ENCODE data around the gene C4BPA. TPM values are rescaled to one million over a fixed set of nuclear protein-coding genes. Genes with fewer than 3 reads are reported as not detected.
A peak's percentile ranks its signal among the peaks of the same experiment; 100 is the strongest.

The C4BPA gene
- total and polyA plus RNA-seq, 10 of the 15 experiments (the other 5 are each of a cell fraction or from before 2014, with no cell fraction given): 0.31 TPM; not detected in 9

GRCh38 chr1:207058878-207059867, 44.9 kb upstream of the C4BPA start:
- H3K36me3 ChIP-seq (ENCODE audit: control insufficient read depth in 2 of 2, insufficient read depth in 2 of 2, low read length in 1 of 2): no peaks in the 10 kb centered on the region
- SMC1A ChIA-PET (ENCODE audit: uncharacterized antibody, unreplicated experiment): interaction anchor here (1.2 kb wide), 1 partner anchor 346 kb away, joined by 3 read pairs; no protein-coding TSS in a partner anchor
- FAIRE-seq: no peak
- intact Hi-C loops (cut with micrococcal nuclease; ENCODE audit: unreplicated experiment) (no loop called here), in situ Hi-C loops (cut with MboI) (no loop called here)
- POLR2A ChIA-PET: no interaction called here
- no TSS peak for BruUV-seq (replicated peaks)
- H3K4me2 ChIP-seq (ENCODE audit: control insufficient read depth, insufficient read depth): no peak overlapping the region
- H3K27ac ChIP-seq (ENCODE audit: control insufficient read depth, insufficient read depth): no peak overlapping the region
- no peaks in the 10 kb centered on the region for H3K27me3 ChIP-seq (replicated peaks in 1 of 2; ENCODE audit: control insufficient read depth in 2 of 2, insufficient read depth in 2 of 2, low read length in 1 of 2)
- no peak overlapping the region for H3K9ac ChIP-seq (ENCODE audit: control insufficient read depth, insufficient read depth, low read length)
- no peaks in the 10 kb centered on the region for H4K20me1 ChIP-seq (ENCODE audit: control insufficient read depth, insufficient read depth)
- CTCF ChIA-PET: interaction anchor here (0.7 to 3.7 kb wide), 5 partner anchors 9 to 23 kb away, joined by 3 to 15 read pairs (median 5); no protein-coding TSS in a partner anchor
- H3K79me2 ChIP-seq (ENCODE audit: control insufficient read depth, insufficient read depth, low read length): no peaks in the 10 kb centered on the region
- ATAC-seq: 0 out of 3 replicates have a peak, but pooled peaks have one; percentile 24
- no peak overlapping the region for H2AFZ ChIP-seq (ENCODE audit: control insufficient read depth, low read depth, low read length)
- WGBS (ENCODE audit: insufficient coverage, insufficient replicate concordance, low lambda C conversion rate, missing lambda C conversion rate): 69% methylated on average over 6 of the region's 6 CpGs
- TF ChIP-seq, protein P1, sequence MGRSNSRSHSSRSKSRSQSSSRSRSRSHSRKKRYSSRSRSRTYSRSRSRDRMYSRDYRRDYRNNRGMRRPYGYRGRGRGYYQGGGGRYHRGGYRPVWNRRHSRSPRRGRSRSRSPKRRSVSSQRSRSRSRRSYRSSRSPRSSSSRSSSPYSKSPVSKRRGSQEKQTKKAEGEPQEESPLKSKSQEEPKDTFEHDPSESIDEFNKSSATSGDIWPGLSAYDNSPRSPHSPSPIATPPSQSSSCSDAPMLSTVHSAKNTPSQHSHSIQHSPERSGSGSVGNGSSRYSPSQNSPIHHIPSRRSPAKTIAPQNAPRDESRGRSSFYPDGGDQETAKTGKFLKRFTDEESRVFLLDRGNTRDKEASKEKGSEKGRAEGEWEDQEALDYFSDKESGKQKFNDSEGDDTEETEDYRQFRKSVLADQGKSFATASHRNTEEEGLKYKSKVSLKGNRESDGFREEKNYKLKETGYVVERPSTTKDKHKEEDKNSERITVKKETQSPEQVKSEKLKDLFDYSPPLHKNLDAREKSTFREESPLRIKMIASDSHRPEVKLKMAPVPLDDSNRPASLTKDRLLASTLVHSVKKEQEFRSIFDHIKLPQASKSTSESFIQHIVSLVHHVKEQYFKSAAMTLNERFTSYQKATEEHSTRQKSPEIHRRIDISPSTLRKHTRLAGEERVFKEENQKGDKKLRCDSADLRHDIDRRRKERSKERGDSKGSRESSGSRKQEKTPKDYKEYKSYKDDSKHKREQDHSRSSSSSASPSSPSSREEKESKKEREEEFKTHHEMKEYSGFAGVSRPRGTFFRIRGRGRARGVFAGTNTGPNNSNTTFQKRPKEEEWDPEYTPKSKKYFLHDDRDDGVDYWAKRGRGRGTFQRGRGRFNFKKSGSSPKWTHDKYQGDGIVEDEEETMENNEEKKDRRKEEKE (IDR thresholded peaks at IDR 0.05): no peak
- TF ChIP-seq PAX8 (IDR thresholded peaks at IDR 0.05) (no peak), CTCF (IDR thresholded peaks at IDR 0.05 in 2 of 3, conservative IDR thresholded peaks at IDR 0.05 in 1 of 3; ENCODE audit: control insufficient read depth in 2 of 3, extremely low read depth in 1 of 3, insufficient read depth in 1 of 3, low read depth in 3 of 3, low read length in 3 of 3) (no peak), NR2C1 (IDR thresholded peaks at IDR 0.05) (no peak)
- no peak for DNase-seq (ENCODE audit: low read depth, low spot score)
- H3K4me3 ChIP-seq: no peak overlapping the region
- H3K9me3 ChIP-seq (replicated peaks; ENCODE audit: control insufficient read depth, insufficient read depth, low read length): no peaks in the 10 kb centered on the region
- peaks cover 3% of the 10 kb centered on the region; the same call in 1 of the 2 replicates for H3K4me1 ChIP-seq (ENCODE audit: control insufficient read depth, insufficient read depth, low read length)
- RAD21 ChIA-PET (ENCODE audit: unreplicated experiment): no interaction called here
